Tibial nerve (tissue), 4 donors: ENCODE measurements around the gene ZNF577.

Experiments used
- EP300 ChIP-seq, 2 donors: sonication (generic); formaldehyde crosslinking; IDR thresholded peaks; one replicate each; pipeline ENCODE4 v1.6.1; 2017; ENCODE audit warnings: antibody characterized with exemption in 2 of 2, mild to moderate bottlenecking in 1 of 2
- POLR2A ChIP-seq, 2 donors: fragments of 450-650 bp; IDR thresholded peaks; one replicate each; pipeline ENCODE4 v1.6.1; 2017; ENCODE audit warnings: antibody characterized with exemption in 2 of 2, mild to moderate bottlenecking in 2 of 2, moderate library complexity in 2 of 2
- TF ChIP-seq, protein P1 (sequence below), 5 experiments: fragments of 200-600 bp in 3 of 5; fragments of 450-650 bp in 2 of 5; sonication (generic) in 3 of 5; IDR thresholded peaks; one replicate each; pipeline ENCODE4 v1.5.1; 2016 to 2019; ENCODE audit warnings: antibody characterized with exemption in 5 of 5, mild to moderate bottlenecking in 3 of 5, moderate library complexity in 2 of 5

GRCh38 chr19:51926426-51926783 is 38.7 kb upstream of the ZNF577 start:
- TF ChIP-seq, protein P1, sequence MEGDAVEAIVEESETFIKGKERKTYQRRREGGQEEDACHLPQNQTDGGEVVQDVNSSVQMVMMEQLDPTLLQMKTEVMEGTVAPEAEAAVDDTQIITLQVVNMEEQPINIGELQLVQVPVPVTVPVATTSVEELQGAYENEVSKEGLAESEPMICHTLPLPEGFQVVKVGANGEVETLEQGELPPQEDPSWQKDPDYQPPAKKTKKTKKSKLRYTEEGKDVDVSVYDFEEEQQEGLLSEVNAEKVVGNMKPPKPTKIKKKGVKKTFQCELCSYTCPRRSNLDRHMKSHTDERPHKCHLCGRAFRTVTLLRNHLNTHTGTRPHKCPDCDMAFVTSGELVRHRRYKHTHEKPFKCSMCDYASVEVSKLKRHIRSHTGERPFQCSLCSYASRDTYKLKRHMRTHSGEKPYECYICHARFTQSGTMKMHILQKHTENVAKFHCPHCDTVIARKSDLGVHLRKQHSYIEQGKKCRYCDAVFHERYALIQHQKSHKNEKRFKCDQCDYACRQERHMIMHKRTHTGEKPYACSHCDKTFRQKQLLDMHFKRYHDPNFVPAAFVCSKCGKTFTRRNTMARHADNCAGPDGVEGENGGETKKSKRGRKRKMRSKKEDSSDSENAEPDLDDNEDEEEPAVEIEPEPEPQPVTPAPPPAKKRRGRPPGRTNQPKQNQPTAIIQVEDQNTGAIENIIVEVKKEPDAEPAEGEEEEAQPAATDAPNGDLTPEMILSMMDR (IDR thresholded peaks at IDR 0.05): no peak
- TF ChIP-seq POLR2A (IDR thresholded peaks at IDR 0.05) (no peak), EP300 (IDR thresholded peaks at IDR 0.05) (no peak)
